Skin epidermis (tissue), 12 donors: Measurements from ENCODE around the gene OCSTAMP.

Experiments
- H3K27ac ChIP-seq, 21 experiments: fragments of 200-600 bp; sonication (generic) in 11 of 21; one replicate each; pipeline ENCODE4 v1.5.0; 2020; ENCODE audit warnings: mild to moderate bottlenecking in 3 of 21, inconsistent platforms in 2 of 21, moderate library complexity in 2 of 21
- H3K4me3 ChIP-seq, 7 experiments: fragments of 200-600 bp; sonication (generic) in 2 of 7; one replicate each; pipeline ENCODE4 v1.5.0; 2020; ENCODE audit warnings: inconsistent platforms in 2 of 7, mild to moderate bottlenecking in 2 of 7, moderate library complexity in 1 of 7

The OCSTAMP gene

GRCh38 chr20:46555370-46555956 lies 5.0 kb upstream of the OCSTAMP start:
- no peak overlapping the region for H3K27ac ChIP-seq
- no peak overlapping the region for H3K4me3 ChIP-seq

- no peak overlapping the region for H3K27ac ChIP-seq
- H3K4me3 ChIP-seq: no peak overlapping the region
These were observed 4.4 kb upstream of the OCSTAMP start for GRCh38 chr20:46554828-46555227.

- no peak overlapping the region for H3K27ac ChIP-seq
- no peak overlapping the region for H3K4me3 ChIP-seq
These were observed 3.5 kb upstream of the OCSTAMP start for GRCh38 chr20:46553926-46554325.

- H3K4me3 ChIP-seq: no peak overlapping the region
- peak overlapping the region in 1 of 21 experiments; percentile 70 for H3K27ac ChIP-seq
These were observed 2.3 kb upstream of the OCSTAMP start for GRCh38 chr20:46552460-46553420.

- H3K4me3 ChIP-seq: no peak overlapping the region
- H3K27ac ChIP-seq: peak overlapping the region in 1 of 21 experiments; percentile 70
These were observed 1.3 kb upstream of the OCSTAMP start for GRCh38 chr20:46551522-46552381.

- H3K27ac ChIP-seq: no peak overlapping the region
- no peak overlapping the region for H3K4me3 ChIP-seq
These were observed 1.1 kb downstream of the OCSTAMP start for GRCh38 chr20:46549188-46549972.

- Histone ChIP-seq H3K27ac (no peak overlapping the region), H3K4me3 (no peak overlapping the region)
These were observed 1.8 kb downstream of the OCSTAMP start for GRCh38 chr20:46548688-46549087.

- no peak overlapping the region for H3K27ac ChIP-seq
- H3K4me3 ChIP-seq: no peak overlapping the region
These were observed 2.5 kb downstream of the OCSTAMP start for GRCh38 chr20:46547995-46548394.

GRCh38 chr20:46546936-46547335 lies 3.5 kb downstream of the OCSTAMP start:
- Histone ChIP-seq H3K27ac (no peak overlapping the region), H3K4me3 (no peak overlapping the region)

GRCh38 chr20:46546298-46546697 lies 4.2 kb downstream of the OCSTAMP start:
- no peak overlapping the region for H3K4me3 ChIP-seq

GRCh38 chr20:46545827-46546138 lies 4.7 kb downstream of the OCSTAMP start:
- Histone ChIP-seq H3K4me3 (no peak overlapping the region), H3K27ac (no peak overlapping the region)

More at GRCh38 chr20:46546298-46546697, 4.2 kb downstream of the OCSTAMP start:
- no peak overlapping the region for H3K27ac ChIP-seq

- Histone ChIP-seq H3K4me3 (no peak overlapping the region), H3K27ac (peak overlapping the region in 1 of 21 experiments; percentile 18)
These were observed 5.2 kb downstream of the OCSTAMP start for GRCh38 chr20:46545077-46545826.

GRCh38 chr20:46544576-46544975 lies 5.9 kb downstream of the OCSTAMP start:
- Histone ChIP-seq H3K4me3 (no peak overlapping the region), H3K27ac (no peak overlapping the region)

- H3K27ac ChIP-seq: no peak overlapping the region
- no peak overlapping the region for H3K4me3 ChIP-seq
These were observed 6.5 kb downstream of the OCSTAMP start for GRCh38 chr20:46543959-46544358.

- no peak overlapping the region for H3K27ac ChIP-seq
- H3K4me3 ChIP-seq: no peak overlapping the region
These were observed 7.4 kb downstream of the OCSTAMP start for GRCh38 chr20:46543033-46543432.

GRCh38 chr20:46541229-46541935 lies 9.1 kb downstream of the OCSTAMP start:
- Histone ChIP-seq H3K27ac (no peak overlapping the region), H3K4me3 (no peak overlapping the region)

- no peak overlapping the region for H3K27ac ChIP-seq
- H3K4me3 ChIP-seq: no peak overlapping the region
These were observed 11.3 kb downstream of the OCSTAMP start for GRCh38 chr20:46539113-46539512.

- no peak overlapping the region for H3K4me3 ChIP-seq
These were observed 19.8 kb downstream of the OCSTAMP start for GRCh38 chr20:46530640-46531039.

More at GRCh38 chr20:46530640-46531039, 19.8 kb downstream of the OCSTAMP start:
- no peak overlapping the region for H3K27ac ChIP-seq
